ENCODE data around the gene MACROD1. TPM values are rescaled to one million over a fixed set of nuclear protein-coding genes. Genes with fewer than 3 reads are reported as not detected.
A peak's percentile ranks its signal among the peaks of the same experiment; 100 is the strongest.
"Not testable (repeated sequence)": the region's sequence is repeated elsewhere in the genome, so short reads cannot be mapped to it uniquely, and the experiment has no call there.

MACROD1 gene
- total RNA-seq, 5 donors from 2014 or later (not counting 1 experiment from before 2014, with no cell fraction given) = 6.0 to 14.8 (median 10.4) TPM

DNA sequence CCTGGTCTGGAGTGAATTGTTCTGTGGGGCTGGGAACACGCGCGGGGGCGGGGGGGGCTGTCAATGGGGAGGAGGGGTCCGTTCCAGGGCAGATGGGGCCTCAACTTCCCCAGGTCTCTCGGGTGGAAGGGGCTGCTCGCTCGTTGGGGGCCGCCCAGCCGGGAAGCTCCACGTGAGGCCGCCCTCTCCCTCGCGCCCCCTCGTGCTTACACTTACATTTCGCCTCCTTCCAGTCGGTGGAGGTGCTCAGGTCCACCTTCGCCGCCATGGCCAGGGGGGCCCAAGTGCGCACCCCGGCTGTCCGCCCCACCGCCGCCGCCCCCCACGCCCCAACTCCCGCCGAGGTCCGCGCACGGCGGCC is 452 bp downstream of the MACROD1 start:
- H3K4me1 ChIP-seq (ENCODE audit: control insufficient read depth in 1 of 2, extremely low read depth in 1 of 2, insufficient read depth in 2 of 2, low read length in 2 of 2) = peaks cover 0 to 18% of the 10 kb centered on the region in 2 experiments
- no peaks in the 10 kb centered on the region for H3K36me3 ChIP-seq (ENCODE audit: control insufficient read depth in 2 of 2, extremely low read depth in 1 of 2, insufficient read depth in 1 of 2, low read length in 1 of 2)
- H3K36me3 Mint-ChIP-seq = no peaks in the 10 kb centered on the region
- ChIA-PET CTCF (no interaction called here), POLR2A (no interaction called here)
- WGBS (ENCODE audit: insufficient coverage) = 3% methylated on average over 21 of the region's 32 CpGs
- peaks cover 6 to 14% (median 8%) of the 10 kb centered on the region in 3 donors for H3K4me1 Mint-ChIP-seq
- no peak overlapping the region for H3K27ac ChIP-seq (ENCODE audit: low read length)
- H3K9me3 ChIP-seq = no peaks in the 10 kb centered on the region
- peak in 2 of 35 experiments; percentile 9 to 15 for DNase-seq
- ATAC-seq (replicated peaks in 1 of 4) = peak in 3 of 4 experiments; percentile 17 to 32 (median 26)
- H3K27me3 ChIP-seq (replicated peaks in 1 of 2; ENCODE audit: control insufficient read depth in 2 of 2, extremely low read depth in 1 of 2, insufficient read depth in 2 of 2, low read length in 1 of 2) = no peaks in the 10 kb centered on the region
- H3K4me3 ChIP-seq (ENCODE audit: control insufficient read depth in 1 of 2, extremely low read depth in 1 of 2, low read length in 1 of 2) = peak overlapping the region; percentile 40 to 84
- H3K27ac Mint-ChIP-seq = no peak overlapping the region
- H3K9me3 Mint-ChIP-seq = no peaks in the 10 kb centered on the region
- no peaks in the 10 kb centered on the region for H3K27me3 Mint-ChIP-seq
- peak overlapping the region; percentile 71 to 84 (median 79) for H3K4me3 Mint-ChIP-seq

GRCh38 chr11:64164392-64165312 is 1.3 kb downstream of the MACROD1 start:
- WGBS (ENCODE audit: insufficient coverage) = 93% methylated on average over 13 of the region's 20 CpGs
- no peaks in the 10 kb centered on the region for H3K27me3 Mint-ChIP-seq
- ChIA-PET POLR2A (interaction anchor here in 1 of 2 donors (0.5 kb wide), 1 partner anchor 245 kb away, joined by 5 read pairs; no protein-coding TSS in a partner anchor), CTCF (interaction anchor here (0.6 to 0.7 kb wide), 2 partner anchors 15 to 76 kb away, joined by 3 to 4 read pairs; partner anchors contain the start of gene FKBP2 (in 1 of the 2))
- H3K27ac Mint-ChIP-seq = no peak overlapping the region
- no peaks in the 10 kb centered on the region for H3K9me3 Mint-ChIP-seq
- H3K9me3 ChIP-seq = no peaks in the 10 kb centered on the region
- no peak for DNase-seq
- H3K27ac ChIP-seq (ENCODE audit: low read length) = no peak overlapping the region
- ATAC-seq (replicated peaks in 1 of 4) = no peak
- H3K27me3 ChIP-seq (replicated peaks in 1 of 2; ENCODE audit: control insufficient read depth in 2 of 2, extremely low read depth in 1 of 2, insufficient read depth in 2 of 2, low read length in 1 of 2) = no peaks in the 10 kb centered on the region
- H3K36me3 ChIP-seq (ENCODE audit: control insufficient read depth in 2 of 2, extremely low read depth in 1 of 2, insufficient read depth in 1 of 2, low read length in 1 of 2) = no peaks in the 10 kb centered on the region
- H3K4me3 ChIP-seq (ENCODE audit: control insufficient read depth in 1 of 2, extremely low read depth in 1 of 2, low read length in 1 of 2) = peak overlapping the region in 1 of 2 donors; percentile 40
- H3K4me3 Mint-ChIP-seq = peak overlapping the region; percentile 71 to 80 (median 79)
- peaks cover 6 to 14% (median 8%) of the 10 kb centered on the region in 3 donors for H3K4me1 Mint-ChIP-seq
- H3K36me3 Mint-ChIP-seq = no peaks in the 10 kb centered on the region
- peaks cover 0 to 18% of the 10 kb centered on the region in 2 experiments for H3K4me1 ChIP-seq (ENCODE audit: control insufficient read depth in 1 of 2, extremely low read depth in 1 of 2, insufficient read depth in 2 of 2, low read length in 2 of 2)

GRCh38 chr11:64163951-64164350 is 2.0 kb downstream of the MACROD1 start:
- Mint-ChIP-seq H3K9me3 (no peaks in the 10 kb centered on the region), H3K4me3 (peak overlapping the region in 2 of 3 donors; percentile 5 to 80), H3K27ac (no peak overlapping the region), H3K36me3 (no peaks in the 10 kb centered on the region), H3K4me1 (peaks cover 6 to 14% (median 8%) of the 10 kb centered on the region in 3 donors), H3K27me3 (no peaks in the 10 kb centered on the region)
- H3K4me3 ChIP-seq (ENCODE audit: control insufficient read depth in 1 of 2, extremely low read depth in 1 of 2, low read length in 1 of 2) = no peak overlapping the region
- no peaks in the 10 kb centered on the region for H3K9me3 ChIP-seq
- H3K36me3 ChIP-seq (ENCODE audit: control insufficient read depth in 2 of 2, extremely low read depth in 1 of 2, insufficient read depth in 1 of 2, low read length in 1 of 2) = no peaks in the 10 kb centered on the region
- H3K27ac ChIP-seq (ENCODE audit: low read length) = no peak overlapping the region
- POLR2A ChIA-PET = no interaction called here
- H3K27me3 ChIP-seq (replicated peaks in 1 of 2; ENCODE audit: control insufficient read depth in 2 of 2, extremely low read depth in 1 of 2, insufficient read depth in 2 of 2, low read length in 1 of 2) = no peaks in the 10 kb centered on the region
- H3K4me1 ChIP-seq (ENCODE audit: control insufficient read depth in 1 of 2, extremely low read depth in 1 of 2, insufficient read depth in 2 of 2, low read length in 2 of 2) = peaks cover 0 to 18% of the 10 kb centered on the region in 2 experiments
- CTCF ChIA-PET = interaction anchor here (0.5 to 0.7 kb wide), 3 partner anchors 14 to 787 kb away, joined by 3 to 4 read pairs (median 4); partner anchors contain the start of gene NAA40 (in 1 of the 2)
- DNase-seq (no peak), ATAC-seq (replicated peaks in 1 of 4) (no peak)
- WGBS (ENCODE audit: insufficient coverage) = 97% methylated on average over 4 of the region's 5 CpGs

DNA sequence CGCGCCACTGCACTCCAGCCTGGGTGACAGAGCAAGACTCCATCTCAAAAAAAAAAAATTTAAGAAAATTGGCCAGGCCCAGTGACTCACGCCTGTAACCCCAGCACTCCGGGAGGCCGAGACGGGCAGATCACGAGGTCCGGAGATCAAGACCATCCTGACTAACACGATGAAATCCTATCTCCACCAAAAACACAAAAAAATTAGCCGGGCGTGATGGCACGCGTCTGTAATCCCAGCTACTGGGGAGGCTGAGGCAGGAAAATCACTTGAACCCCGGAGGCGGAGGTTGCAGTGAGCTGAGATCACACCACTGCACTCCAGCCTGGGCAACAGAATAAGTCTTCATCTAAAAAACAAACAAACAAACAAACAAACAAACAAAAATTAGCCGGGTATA is 3.1 kb downstream of the MACROD1 start:
- WGBS (ENCODE audit: insufficient coverage) = 87% methylated on average over 10 of the region's 16 CpGs
- H3K9me3 Mint-ChIP-seq; H3K27me3 ChIP-seq (replicated peaks in 1 of 2; ENCODE audit: control insufficient read depth in 2 of 2, extremely low read depth in 1 of 2, insufficient read depth in 2 of 2, low read length in 1 of 2); H3K4me3 ChIP-seq (ENCODE audit: control insufficient read depth in 1 of 2, extremely low read depth in 1 of 2, low read length in 1 of 2); H3K27me3 Mint-ChIP-seq; ATAC-seq (replicated peaks in 1 of 4); H3K36me3 ChIP-seq (ENCODE audit: control insufficient read depth in 2 of 2, extremely low read depth in 1 of 2, insufficient read depth in 1 of 2, low read length in 1 of 2); DNase-seq; H3K27ac ChIP-seq (ENCODE audit: low read length); H3K9me3 ChIP-seq; POLR2A ChIA-PET; H3K36me3 Mint-ChIP-seq; H3K27ac Mint-ChIP-seq; H3K4me3 Mint-ChIP-seq: not testable (repeated sequence)
- peaks cover 0 to 18% of the 10 kb centered on the region in 2 experiments for H3K4me1 ChIP-seq (ENCODE audit: control insufficient read depth in 1 of 2, extremely low read depth in 1 of 2, insufficient read depth in 2 of 2, low read length in 2 of 2)
- H3K4me1 Mint-ChIP-seq = peaks cover 6 to 14% (median 8%) of the 10 kb centered on the region in 3 donors
- CTCF ChIA-PET = interaction anchor here in 1 of 2 donors (0.7 kb wide), 1 partner anchor 617 kb away, joined by 3 read pairs; no protein-coding TSS in a partner anchor

DNA sequence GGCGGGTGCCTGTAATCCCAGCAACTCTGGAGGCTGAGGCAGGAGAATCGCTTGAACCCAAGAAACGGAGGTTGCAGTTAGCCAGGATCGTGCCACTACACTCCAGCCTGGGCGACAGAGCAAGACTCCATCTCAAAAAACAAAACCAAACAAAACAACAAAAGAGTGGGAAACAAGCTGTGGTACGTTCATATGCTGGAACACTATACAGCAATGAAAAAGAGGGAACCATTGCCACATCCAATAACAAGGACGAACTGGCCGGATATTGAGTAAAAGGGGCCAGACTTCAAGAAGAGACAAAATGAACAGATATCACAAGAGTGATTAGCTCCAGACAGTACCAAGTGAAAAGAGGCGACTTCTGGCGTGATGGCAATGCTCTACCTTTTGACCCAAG is 4.9 kb downstream of the MACROD1 start:
- POLR2A ChIA-PET = no interaction called here

GRCh38 chr11:64157631-64158394 is 8.1 kb downstream of the MACROD1 start:
- no peak for DNase-seq
- no peaks in the 10 kb centered on the region for H3K9me3 Mint-ChIP-seq
- no peaks in the 10 kb centered on the region for H3K9me3 ChIP-seq
- peaks cover 0 to 2% of the 10 kb centered on the region in 2 donors for H3K27me3 Mint-ChIP-seq
- H3K27ac Mint-ChIP-seq = no peak overlapping the region
- no peak for ATAC-seq (replicated peaks in 1 of 4)
- H3K4me1 ChIP-seq (ENCODE audit: control insufficient read depth in 1 of 2, extremely low read depth in 1 of 2, insufficient read depth in 2 of 2, low read length in 2 of 2) = peaks cover 0 to 6% of the 10 kb centered on the region in 2 experiments
- no peak overlapping the region for H3K4me3 ChIP-seq (ENCODE audit: control insufficient read depth in 1 of 2, extremely low read depth in 1 of 2, low read length in 1 of 2)
- H3K27ac ChIP-seq (ENCODE audit: low read length) = no peak overlapping the region
- H3K27me3 ChIP-seq (replicated peaks in 1 of 2; ENCODE audit: control insufficient read depth in 2 of 2, extremely low read depth in 1 of 2, insufficient read depth in 2 of 2, low read length in 1 of 2) = peaks cover 0 to 11% of the 10 kb centered on the region in 2 experiments
- WGBS (ENCODE audit: insufficient coverage) = 86% methylated on average over 14 of the region's 17 CpGs
- no peaks in the 10 kb centered on the region for H3K4me1 Mint-ChIP-seq
- H3K36me3 Mint-ChIP-seq = no peaks in the 10 kb centered on the region
- no peaks in the 10 kb centered on the region for H3K36me3 ChIP-seq (ENCODE audit: control insufficient read depth in 2 of 2, extremely low read depth in 1 of 2, insufficient read depth in 1 of 2, low read length in 1 of 2)
- POLR2A ChIA-PET = no interaction called here
- H3K4me3 Mint-ChIP-seq = no peak overlapping the region
- CTCF ChIA-PET = no interaction called here

More for the DNA sequence above, 4.9 kb downstream of the MACROD1 start:
- no peak for DNase-seq
- Mint-ChIP-seq H3K4me1 (peaks cover 0 to 10% (median 5%) of the 10 kb centered on the region in 3 donors), H3K27me3 (no peaks in the 10 kb centered on the region), H3K4me3 (no peak overlapping the region), H3K9me3 (no peaks in the 10 kb centered on the region), H3K27ac (no peak overlapping the region), H3K36me3 (no peaks in the 10 kb centered on the region)
- no peak for ATAC-seq (replicated peaks in 1 of 4)
- Histone ChIP-seq H3K4me1 (ENCODE audit: control insufficient read depth in 1 of 2, extremely low read depth in 1 of 2, insufficient read depth in 2 of 2, low read length in 2 of 2) (peaks cover 0 to 11% of the 10 kb centered on the region in 2 experiments), H3K27me3 (replicated peaks in 1 of 2; ENCODE audit: control insufficient read depth in 2 of 2, extremely low read depth in 1 of 2, insufficient read depth in 2 of 2, low read length in 1 of 2) (no peaks in the 10 kb centered on the region), H3K4me3 (ENCODE audit: control insufficient read depth in 1 of 2, extremely low read depth in 1 of 2, low read length in 1 of 2) (no peak overlapping the region), H3K27ac (ENCODE audit: low read length) (no peak overlapping the region), H3K36me3 (ENCODE audit: control insufficient read depth in 2 of 2, extremely low read depth in 1 of 2, insufficient read depth in 1 of 2, low read length in 1 of 2) (no peaks in the 10 kb centered on the region), H3K9me3 (no peaks in the 10 kb centered on the region)
- WGBS (ENCODE audit: insufficient coverage) = 94% methylated on average over 7 of the region's 10 CpGs
- CTCF ChIA-PET = no interaction called here
